ENCODE measurements around the gene SCN10A.

GRCh38 chr3:38730281-38730680 lies 85.7 kb downstream of the SCN10A start:
- TF ChIP-seq, protein P1, sequence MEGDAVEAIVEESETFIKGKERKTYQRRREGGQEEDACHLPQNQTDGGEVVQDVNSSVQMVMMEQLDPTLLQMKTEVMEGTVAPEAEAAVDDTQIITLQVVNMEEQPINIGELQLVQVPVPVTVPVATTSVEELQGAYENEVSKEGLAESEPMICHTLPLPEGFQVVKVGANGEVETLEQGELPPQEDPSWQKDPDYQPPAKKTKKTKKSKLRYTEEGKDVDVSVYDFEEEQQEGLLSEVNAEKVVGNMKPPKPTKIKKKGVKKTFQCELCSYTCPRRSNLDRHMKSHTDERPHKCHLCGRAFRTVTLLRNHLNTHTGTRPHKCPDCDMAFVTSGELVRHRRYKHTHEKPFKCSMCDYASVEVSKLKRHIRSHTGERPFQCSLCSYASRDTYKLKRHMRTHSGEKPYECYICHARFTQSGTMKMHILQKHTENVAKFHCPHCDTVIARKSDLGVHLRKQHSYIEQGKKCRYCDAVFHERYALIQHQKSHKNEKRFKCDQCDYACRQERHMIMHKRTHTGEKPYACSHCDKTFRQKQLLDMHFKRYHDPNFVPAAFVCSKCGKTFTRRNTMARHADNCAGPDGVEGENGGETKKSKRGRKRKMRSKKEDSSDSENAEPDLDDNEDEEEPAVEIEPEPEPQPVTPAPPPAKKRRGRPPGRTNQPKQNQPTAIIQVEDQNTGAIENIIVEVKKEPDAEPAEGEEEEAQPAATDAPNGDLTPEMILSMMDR (IDR thresholded peaks at IDR 0.05), result no peak
- TF ChIP-seq POLR2A (IDR thresholded peaks at IDR 0.05), result no peak
